ENCODE results near the gene REX1BD. TPM values are rescaled to one million over a fixed set of nuclear protein-coding genes. Genes with fewer than 3 reads are reported as not detected.

Gene REX1BD
- total and polyA plus RNA-seq, 2 of the 13 experiments (the other 11 are each of a cell fraction or from before 2014, with no cell fraction given): 7.5 to 25.4 TPM

DNA sequence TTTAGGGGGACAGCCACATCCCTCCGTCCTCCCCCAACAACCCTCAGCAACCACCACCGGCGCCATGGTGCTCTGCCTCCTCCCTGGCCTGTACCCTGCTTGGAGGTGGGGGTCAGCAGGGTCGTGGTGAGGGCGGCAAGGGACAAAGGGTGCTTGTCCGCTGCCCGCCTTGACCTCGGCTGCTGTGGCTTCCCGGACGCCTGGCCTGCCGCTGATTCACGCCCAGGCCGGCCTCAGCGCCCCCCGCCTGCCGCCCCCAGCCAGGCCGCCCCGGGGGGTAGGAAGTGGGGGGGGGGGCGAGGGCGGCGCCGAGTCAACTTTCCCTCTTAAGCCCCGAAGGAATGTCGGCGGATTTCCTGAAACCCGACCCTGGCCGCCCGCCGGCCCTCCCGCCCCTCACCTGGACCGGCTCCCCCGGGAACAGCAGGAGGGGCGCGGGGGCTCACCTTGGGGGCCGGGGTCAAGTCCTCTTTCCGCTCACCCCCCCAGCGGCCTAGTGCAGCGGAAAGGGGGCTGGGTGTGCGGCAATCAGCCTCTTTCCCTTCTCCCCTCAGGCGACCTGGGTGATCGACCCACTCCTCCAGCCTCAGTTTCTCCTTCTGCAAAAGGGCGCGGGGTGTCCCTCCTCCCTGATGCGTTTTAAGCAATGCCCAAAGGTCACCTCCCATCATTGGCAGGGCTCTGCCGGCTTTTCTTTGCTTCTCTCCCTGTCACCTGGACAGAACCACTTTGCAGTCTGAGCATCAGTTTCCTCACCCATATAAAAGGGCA lies 22.1 kb downstream of the REX1BD start (continued):
- TF ChIP-seq, protein P1, sequence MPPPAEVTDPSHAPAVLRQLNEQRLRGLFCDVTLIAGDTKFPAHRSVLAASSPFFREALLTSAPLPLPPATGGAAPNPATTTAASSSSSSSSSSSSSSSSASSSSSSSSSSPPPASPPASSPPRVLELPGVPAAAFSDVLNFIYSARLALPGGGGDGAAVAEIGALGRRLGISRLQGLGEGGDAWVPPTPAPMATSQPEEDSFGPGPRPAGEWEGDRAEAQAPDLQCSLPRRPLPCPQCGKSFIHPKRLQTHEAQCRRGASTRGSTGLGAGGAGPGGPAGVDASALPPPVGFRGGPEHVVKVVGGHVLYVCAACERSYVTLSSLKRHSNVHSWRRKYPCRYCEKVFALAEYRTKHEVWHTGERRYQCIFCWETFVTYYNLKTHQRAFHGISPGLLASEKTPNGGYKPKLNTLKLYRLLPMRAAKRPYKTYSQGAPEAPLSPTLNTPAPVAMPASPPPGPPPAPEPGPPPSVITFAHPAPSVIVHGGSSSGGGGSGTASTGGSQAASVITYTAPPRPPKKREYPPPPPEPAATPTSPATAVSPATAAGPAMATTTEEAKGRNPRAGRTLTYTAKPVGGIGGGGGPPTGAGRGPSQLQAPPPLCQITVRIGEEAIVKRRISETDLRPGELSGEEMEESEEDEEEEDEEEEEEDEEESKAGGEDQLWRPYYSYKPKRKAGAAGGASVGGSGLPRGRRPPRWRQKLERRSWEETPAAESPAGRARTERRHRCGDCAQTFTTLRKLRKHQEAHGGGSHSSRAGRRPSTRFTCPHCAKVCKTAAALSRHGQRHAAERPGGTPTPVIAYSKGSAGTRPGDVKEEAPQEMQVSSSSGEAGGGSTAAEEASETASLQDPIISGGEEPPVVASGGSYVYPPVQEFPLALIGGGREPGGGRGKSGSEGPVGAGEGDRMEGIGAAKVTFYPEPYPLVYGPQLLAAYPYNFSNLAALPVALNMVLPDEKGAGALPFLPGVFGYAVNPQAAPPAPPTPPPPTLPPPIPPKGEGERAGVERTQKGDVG (CRISPR knock-in tag; IDR thresholded peaks at IDR 0.05; ENCODE audit: borderline replicate concordance): no peak
- 0 out of 2 replicates have a peak, but pooled peaks have one; percentile 40 for TF ChIP-seq ZNF709 (CRISPR knock-in tag; IDR thresholded peaks at IDR 0.05)
- peak; percentile 49; the same call in 1 of the 2 replicates for TF ChIP-seq ZBTB38 (CRISPR knock-in tag; IDR thresholded peaks at IDR 0.05)
- no peak for TF ChIP-seq CAMTA2 (CRISPR knock-in tag; IDR thresholded peaks at IDR 0.05; ENCODE audit: borderline replicate concordance)
- TF ChIP-seq, protein P2, sequence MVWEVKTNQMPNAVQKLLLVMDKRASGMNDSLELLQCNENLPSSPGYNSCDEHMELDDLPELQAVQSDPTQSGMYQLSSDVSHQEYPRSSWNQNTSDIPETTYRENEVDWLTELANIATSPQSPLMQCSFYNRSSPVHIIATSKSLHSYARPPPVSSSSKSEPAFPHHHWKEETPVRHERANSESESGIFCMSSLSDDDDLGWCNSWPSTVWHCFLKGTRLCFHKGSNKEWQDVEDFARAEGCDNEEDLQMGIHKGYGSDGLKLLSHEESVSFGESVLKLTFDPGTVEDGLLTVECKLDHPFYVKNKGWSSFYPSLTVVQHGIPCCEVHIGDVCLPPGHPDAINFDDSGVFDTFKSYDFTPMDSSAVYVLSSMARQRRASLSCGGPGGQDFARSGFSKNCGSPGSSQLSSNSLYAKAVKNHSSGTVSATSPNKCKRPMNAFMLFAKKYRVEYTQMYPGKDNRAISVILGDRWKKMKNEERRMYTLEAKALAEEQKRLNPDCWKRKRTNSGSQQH (CRISPR knock-in tag; IDR thresholded peaks at IDR 0.05; ENCODE audit: low read depth): peak; percentile 61; the same call in 1 of the 2 replicates
- TF ChIP-seq, protein P3, sequence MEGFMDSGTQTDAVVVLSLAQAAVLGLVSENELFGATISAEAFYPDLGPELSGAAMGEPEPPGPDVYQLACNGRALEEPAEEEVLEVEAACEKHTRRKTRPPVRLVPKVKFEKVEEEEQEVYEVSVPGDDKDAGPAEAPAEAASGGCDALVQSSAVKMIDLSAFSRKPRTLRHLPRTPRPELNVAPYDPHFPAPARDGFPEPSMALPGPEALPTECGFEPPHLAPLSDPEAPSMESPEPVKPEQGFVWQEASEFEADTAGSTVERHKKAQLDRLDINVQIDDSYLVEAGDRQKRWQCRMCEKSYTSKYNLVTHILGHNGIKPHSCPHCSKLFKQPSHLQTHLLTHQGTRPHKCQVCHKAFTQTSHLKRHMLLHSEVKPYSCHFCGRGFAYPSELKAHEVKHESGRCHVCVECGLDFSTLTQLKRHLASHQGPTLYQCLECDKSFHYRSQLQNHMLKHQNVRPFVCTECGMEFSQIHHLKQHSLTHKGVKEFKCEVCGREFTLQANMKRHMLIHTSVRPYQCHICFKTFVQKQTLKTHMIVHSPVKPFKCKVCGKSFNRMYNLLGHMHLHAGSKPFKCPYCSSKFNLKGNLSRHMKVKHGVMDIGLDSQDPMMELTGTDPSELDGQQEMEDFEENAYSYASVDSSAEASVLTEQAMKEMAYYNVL (CRISPR knock-in tag; IDR thresholded peaks at IDR 0.05; ENCODE audit: borderline replicate concordance): peak; percentile 79
- TF ChIP-seq, protein P4, sequence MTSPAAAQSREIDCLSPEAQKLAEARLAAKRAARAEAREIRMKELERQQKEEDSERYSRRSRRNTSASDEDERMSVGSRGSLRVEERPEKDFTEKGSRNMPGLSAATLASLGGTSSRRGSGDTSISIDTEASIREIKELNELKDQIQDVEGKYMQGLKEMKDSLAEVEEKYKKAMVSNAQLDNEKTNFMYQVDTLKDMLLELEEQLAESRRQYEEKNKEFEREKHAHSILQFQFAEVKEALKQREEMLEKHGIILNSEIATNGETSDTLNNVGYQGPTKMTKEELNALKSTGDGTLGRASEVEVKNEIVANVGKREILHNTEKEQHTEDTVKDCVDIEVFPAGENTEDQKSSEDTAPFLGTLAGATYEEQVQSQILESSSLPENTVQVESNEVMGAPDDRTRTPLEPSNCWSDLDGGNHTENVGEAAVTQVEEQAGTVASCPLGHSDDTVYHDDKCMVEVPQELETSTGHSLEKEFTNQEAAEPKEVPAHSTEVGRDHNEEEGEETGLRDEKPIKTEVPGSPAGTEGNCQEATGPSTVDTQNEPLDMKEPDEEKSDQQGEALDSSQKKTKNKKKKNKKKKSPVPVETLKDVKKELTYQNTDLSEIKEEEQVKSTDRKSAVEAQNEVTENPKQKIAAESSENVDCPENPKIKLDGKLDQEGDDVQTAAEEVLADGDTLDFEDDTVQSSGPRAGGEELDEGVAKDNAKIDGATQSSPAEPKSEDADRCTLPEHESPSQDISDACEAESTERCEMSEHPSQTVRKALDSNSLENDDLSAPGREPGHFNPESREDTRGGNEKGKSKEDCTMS (CRISPR knock-in tag; conservative IDR thresholded peaks at IDR 0.05): no peak
- 0 out of 2 replicates have a peak, but pooled peaks have one; percentile 38 for TF ChIP-seq TP53 (CRISPR knock-in tag; conservative IDR thresholded peaks at IDR 0.05)
- TF ChIP-seq PHF20 (CRISPR knock-in tag; IDR thresholded peaks at IDR 0.05): peak; percentile 20; the same call in 1 of the 2 replicates
